PC-3 (cell line): Measurements from ENCODE around the gene SSUH2.

Experiments
- EZH2 ChIP-seq: fragments of 300-600 bp; sonication (generic); IDR thresholded peaks from one replicate; pipeline ENCODE4 v1.6.1; 2017; ENCODE audit warnings: antibody characterized with exemption, mild to moderate bottlenecking, low read length; ENCODE audit not compliant: unreplicated experiment
- TF ChIP-seq, protein P1 (sequence below): fragments of 300-600 bp; sonication (generic); conservative IDR thresholded peaks from 2 replicates; pipeline ENCODE4 v1.5.1; 2017; ENCODE audit warnings: antibody characterized with exemption, low read depth, mild to moderate bottlenecking, low read length

GRCh38 chr3:8673083-8673737 is 28.6 kb upstream of the SSUH2 start:
- TF ChIP-seq EZH2: no peak
- TF ChIP-seq, protein P1, sequence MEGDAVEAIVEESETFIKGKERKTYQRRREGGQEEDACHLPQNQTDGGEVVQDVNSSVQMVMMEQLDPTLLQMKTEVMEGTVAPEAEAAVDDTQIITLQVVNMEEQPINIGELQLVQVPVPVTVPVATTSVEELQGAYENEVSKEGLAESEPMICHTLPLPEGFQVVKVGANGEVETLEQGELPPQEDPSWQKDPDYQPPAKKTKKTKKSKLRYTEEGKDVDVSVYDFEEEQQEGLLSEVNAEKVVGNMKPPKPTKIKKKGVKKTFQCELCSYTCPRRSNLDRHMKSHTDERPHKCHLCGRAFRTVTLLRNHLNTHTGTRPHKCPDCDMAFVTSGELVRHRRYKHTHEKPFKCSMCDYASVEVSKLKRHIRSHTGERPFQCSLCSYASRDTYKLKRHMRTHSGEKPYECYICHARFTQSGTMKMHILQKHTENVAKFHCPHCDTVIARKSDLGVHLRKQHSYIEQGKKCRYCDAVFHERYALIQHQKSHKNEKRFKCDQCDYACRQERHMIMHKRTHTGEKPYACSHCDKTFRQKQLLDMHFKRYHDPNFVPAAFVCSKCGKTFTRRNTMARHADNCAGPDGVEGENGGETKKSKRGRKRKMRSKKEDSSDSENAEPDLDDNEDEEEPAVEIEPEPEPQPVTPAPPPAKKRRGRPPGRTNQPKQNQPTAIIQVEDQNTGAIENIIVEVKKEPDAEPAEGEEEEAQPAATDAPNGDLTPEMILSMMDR: no peak
